ENCODE results near the gene LRRC8D.

The LRRC8D gene

DNA sequence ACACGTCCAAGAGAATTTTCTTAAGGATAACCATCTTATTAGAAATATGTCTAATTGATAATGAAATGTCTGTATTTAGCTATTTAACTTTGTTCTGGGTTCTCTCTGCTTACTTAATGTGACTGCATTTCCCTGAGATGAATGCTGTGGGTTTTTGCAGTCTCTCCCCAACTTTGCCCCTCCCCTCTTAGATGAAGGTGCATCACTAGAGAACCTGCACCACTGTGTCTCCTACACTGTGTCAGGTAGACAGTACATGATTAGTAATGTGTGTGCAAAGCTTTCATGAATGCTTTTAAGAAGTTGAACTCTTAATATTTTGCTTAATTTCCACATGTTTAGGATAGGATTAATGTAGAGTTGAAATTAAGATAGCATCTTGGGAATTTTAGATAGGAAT is 51.7 kb downstream of the LRRC8D start:
- no peak for DNase-seq

GRCh38 chr1:89873288-89873687 is 52.5 kb downstream of the LRRC8D start:
- DNase-seq: no peak

GRCh38 chr1:89873770-89874169 is 52.9 kb downstream of the LRRC8D start:
- DNase-seq: no peak

DNA sequence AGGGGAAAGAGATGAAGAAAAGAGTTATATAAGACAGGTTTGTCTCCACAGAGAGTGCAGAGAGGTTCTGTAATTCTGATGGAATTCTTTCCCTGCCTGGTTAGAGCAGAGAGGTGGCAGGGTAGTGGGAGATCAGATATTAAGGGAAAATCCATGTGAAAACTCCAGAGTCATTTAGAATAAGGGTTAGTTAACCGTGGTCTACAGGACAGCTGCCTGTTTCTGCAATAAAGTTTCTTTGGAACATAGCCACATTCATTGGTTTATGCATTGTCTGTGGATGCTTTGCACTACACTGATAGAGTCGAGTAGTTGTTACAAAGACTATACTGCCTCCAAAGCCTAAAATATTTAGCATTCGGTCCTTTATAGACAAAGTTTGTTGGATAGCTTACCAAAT is 55.6 kb downstream of the LRRC8D start:
- no peak for DNase-seq

GRCh38 chr1:89877756-89878155 is 56.9 kb downstream of the LRRC8D start:
- DNase-seq: no peak

DNA sequence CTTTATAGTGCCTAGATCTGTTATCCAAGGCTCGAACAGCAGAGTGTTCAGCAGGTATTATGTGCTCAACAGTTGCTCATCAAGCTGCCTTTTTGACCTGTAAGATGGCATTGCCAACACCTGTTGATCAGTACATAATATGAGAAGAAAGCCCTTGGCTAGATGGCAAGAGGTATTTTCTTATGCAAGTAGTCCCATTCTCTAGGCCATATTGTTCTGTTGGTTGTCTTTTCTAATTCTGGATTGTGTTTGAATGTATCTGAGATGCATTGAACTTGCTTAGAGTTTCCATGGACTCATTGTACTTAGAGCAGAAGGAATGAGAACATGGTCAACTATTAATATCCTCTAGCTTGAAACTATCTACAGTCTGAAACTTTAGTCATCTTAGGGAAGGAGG is 57.4 kb downstream of the LRRC8D start:
- no peak for DNase-seq

GRCh38 chr1:89880679-89881078 is 59.8 kb downstream of the LRRC8D start:
- no peak for DNase-seq

- DNase-seq: no peak
These were observed 60.7 kb downstream of the LRRC8D start for GRCh38 chr1:89881415-89882058.

GRCh38 chr1:89882348-89883029 is 61.7 kb downstream of the LRRC8D start:
- no peak for DNase-seq

DNA sequence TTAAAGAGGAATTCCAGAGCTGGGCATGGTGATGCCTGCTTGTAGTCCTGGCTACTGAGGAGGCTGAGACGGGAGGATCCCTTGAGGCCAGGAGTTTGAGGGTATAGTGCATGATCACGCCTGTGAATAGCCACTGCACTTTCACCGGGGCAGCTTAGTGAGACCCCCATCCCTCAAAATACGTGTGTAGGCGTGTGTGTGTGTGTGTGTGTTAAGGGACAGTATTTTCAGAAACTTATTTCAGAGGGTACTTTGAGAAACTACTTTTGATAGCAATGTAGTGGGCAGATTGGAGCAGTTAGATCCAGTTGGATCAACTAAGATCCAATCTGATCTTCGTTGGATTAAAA is 62.2 kb downstream of the LRRC8D start:
- DNase-seq: no peak

DNA sequence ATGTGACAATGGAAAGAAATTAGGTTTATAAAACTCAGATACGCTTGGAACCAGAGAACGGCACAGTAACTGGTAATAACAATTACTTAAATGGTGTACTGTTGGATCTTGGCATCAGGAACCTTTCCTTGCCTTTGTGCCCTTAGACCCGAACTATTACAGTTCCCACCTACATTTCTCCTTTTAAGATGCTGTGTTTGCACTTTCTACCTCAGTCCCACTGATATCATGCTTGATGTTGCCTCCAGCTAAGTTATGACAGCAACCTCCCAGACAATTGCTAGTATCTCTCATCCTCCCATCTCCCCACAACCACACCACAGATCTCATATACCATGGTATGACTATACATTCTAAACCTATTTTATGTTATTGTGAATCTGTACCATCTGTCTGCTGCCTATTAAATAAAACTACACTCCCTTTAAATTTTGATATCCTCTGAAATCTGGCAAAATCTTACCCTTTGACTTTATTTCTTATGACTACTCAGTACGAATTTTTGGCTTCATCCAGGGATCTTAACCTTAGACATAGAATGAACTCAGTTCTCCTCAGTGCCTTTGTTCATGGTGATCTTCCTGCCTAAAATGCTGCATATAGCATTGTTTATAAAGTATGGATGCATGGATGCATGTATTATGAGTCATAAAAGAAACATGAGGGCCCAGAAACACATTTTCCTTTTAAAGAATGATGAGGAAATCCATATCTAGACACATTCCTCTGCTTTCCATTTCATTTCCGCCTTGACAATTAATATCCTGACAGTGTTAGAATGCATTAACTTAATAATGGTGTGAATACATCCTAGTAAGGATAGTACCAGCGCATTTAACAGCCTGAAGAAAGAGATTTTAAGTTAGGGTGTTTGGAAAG is 64.1 kb downstream of the LRRC8D start:
- no peak for DNase-seq

DNA sequence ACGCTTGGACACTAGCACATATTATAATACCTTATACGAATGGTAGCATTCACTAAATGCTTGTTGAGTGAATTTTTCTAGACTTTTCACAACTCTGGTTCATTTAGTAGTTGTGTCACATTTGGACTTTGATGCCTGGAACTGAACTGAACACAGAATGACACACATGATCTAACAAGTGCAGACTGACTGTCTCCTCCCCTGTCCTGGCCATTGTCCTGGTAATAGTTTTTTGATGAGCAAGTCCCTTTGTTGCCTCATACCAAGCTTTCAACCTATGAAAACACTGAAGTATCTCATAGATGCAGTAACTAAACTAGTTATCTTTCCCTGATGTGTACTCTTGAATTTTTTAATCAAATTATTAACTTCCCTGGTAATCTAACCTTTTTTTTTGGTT is 66.4 kb downstream of the LRRC8D start:
- DNase-seq: no peak

DNA sequence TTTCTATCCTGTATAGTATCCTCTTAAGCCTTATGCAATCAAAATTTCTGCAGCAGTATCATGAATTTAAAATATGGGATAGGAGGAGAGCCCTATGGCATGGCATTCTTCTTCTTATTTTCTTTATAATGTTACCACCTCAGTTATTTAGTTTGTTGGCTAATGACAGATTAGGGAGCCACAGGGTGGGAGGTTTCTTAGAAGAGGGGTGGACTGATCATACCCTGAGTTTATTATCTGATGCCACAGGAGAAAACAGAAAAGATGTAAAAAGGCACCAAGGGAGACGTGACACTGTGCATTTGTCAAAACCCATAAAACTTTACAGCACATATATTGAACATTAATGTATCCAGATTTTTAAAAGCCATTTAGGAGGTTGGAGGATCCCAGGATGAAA is 66.9 kb downstream of the LRRC8D start:
- no peak for DNase-seq

DNA sequence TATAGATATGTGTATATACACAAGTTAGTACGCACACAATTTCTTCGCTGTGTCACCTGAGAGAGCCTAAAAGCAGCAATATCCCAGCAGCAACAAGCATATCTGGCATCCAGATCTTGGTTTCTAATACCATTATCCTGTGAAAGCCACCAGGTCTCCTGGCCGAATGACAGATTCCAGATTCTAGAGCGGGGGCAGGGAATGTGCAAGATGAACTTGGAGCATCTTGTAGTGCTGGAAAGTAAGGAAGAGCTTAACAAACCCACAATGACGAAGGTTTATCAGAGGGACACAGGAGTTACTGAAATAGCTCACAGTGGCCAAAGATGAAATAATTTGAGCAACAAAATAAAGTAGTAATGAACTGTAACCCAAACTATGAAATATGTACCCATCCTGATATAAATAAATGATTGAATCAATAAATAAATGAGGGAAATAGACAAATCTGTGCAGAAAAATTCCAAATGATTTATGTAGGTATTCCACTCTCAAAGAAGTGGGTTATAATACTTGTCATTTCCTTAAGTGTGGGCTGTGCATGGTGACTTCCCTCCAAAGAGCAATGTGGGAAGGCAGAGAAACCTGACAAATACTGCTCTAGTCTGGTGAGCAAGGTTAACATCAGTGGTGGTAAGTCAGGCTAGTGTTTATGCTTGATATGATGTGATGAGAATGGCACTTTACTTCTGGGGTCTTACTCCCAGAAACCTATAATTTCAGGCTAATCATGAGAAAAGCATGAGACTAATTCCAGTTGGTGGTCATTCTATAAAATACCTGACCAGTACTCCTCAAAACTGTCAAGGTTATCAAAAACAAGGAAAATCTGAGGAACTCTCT is 67.9 kb downstream of the LRRC8D start:
- no peak for DNase-seq

DNA sequence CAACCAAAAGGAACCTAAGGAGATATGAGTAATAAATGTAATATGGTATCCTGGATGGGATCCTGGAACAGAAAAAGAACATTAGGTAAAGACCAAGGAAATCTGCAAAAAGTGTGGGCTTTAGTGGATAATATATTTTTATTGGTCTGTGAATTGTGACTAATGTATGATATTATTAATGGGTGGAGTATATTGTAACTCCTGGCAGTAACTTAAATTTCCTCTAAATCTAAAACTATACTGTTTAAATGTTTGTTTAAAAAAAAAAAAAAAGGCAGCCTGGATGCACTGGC is 68.4 kb downstream of the LRRC8D start:
- no peak for DNase-seq

GRCh38 chr1:89890085-89890752 is 69.4 kb downstream of the LRRC8D start:
- DNase-seq: no peak

DNA sequence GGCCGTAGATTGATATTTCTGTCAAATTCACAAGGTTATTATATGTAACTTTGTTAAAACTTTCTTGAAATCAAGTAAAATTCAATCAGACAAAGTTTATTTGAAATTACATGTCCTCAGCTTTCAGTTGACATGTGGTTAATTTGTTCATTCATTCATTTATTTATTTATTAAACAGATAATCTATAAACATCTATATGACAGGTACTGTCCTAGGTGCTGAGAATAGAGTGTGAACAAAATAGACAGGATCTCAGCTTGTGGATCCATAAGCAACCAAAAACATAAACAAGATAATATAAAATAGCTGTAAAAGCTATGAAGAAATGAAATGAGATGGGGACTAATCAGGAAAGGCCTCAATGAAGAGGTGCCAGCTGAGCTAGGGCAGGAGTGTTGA is 72.0 kb downstream of the LRRC8D start:
- DNase-seq: no peak

DNA sequence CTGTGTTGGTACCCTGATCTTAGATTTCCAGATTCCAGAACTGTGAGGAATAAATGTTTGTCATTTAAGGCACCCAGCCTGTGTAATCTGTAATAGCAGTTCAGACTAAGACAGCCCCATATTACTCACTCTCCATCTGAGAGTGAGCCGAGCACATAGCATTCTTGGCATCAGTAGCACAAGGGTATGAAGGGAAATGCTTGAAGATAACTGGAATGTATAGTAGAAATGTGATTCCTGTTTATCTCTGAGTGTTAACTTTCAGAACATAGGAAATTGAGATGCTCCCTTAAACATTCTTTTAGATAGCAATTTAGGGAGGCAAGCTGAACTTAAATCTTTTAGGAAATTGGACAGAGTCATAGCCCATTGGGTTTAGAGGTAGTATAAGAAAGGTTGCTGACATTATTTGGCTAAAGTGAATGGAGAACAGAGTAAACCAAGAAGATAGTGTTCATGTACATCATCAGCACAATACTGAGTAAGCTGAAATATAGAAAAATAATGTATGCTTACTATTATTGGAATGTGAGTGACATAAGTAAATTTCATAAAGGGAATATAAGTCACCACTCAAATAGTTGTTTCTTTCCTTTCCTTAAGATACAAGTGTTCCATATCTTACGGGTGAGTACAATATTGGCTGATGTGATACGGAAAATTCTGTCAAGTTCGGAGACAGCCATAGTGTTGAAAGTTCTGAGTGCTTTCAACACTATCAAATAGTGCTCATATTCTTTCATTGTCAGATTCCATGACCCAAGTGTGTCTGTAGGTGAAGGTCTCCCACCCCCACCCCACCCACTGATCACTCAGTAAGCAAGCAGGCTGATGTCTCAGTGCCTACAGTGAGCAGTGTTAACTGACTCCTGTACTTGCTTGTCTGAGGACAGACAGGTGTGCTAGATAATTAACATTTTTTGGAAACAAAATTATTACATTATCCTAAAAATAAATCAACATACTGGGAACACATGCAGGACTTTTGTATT is 73.7 kb downstream of the LRRC8D start:
- DNase-seq: no peak

- no peak for DNase-seq
These were observed 75.5 kb downstream of the LRRC8D start for GRCh38 chr1:89896105-89896942.

GRCh38 chr1:89897347-89898133 is 76.7 kb downstream of the LRRC8D start:
- no peak for DNase-seq
